DMS53 treated with DMSO at 0.1 percent for 48 hours (cell line): ENCODE data around the gene UQCR10.

ENCODE experiments used
- DNase-seq: peaks from one replicate; lab custom pipeline; 2025; ENCODE audit not compliant: unreplicated experiment; lab: John Stamatoyannopoulos, UW

UQCR10 gene

GRCh38 chr22:29767171-29768051 lies at the start of gene UQCR10:
Gene UQCR10 (plus strand): TSS chr22:29767369. CDS start chr22:29767399, 30 bp downstream.
- DNase-seq = peak; percentile 47

- DNase-seq = no peak
These were observed 49.4 kb upstream of the UQCR10 start for GRCh38 chr22:29717789-29718188.

- no peak for DNase-seq
These were observed 47.9 kb upstream of the UQCR10 start for GRCh38 chr22:29718949-29719898.

- DNase-seq = no peak
These were observed 47.1 kb upstream of the UQCR10 start, which contains the start of gene CABP7 for GRCh38 chr22:29719899-29720645. Gene CABP7 (plus strand): TSS chr22:29720003. CDS start chr22:29720425, 422 bp downstream.

GRCh38 chr22:29720811-29721323 lies 46.3 kb upstream of the UQCR10 start:
- DNase-seq = no peak

- no peak for DNase-seq
These were observed 45.0 kb upstream of the UQCR10 start for GRCh38 chr22:29722151-29722550.

- DNase-seq = no peak
These were observed 44.6 kb upstream of the UQCR10 start for GRCh38 chr22:29722587-29722986.

- no peak for DNase-seq
These were observed 43.4 kb upstream of the UQCR10 start for GRCh38 chr22:29723766-29724165.

GRCh38 chr22:29724843-29725242 lies 42.3 kb upstream of the UQCR10 start:
- DNase-seq = no peak

- DNase-seq = no peak
These were observed 41.1 kb upstream of the UQCR10 start for GRCh38 chr22:29726106-29726505.

- no peak for DNase-seq
These were observed 40.5 kb upstream of the UQCR10 start for GRCh38 chr22:29726512-29727130.

- DNase-seq = no peak
These were observed 40.0 kb upstream of the UQCR10 start for GRCh38 chr22:29727131-29727523.

- DNase-seq = no peak
These were observed 38.0 kb upstream of the UQCR10 start for GRCh38 chr22:29729161-29729560.

GRCh38 chr22:29731058-29731850 lies 35.9 kb upstream of the UQCR10 start:
- no peak for DNase-seq

- no peak for DNase-seq
These were observed 34.3 kb upstream of the UQCR10 start for GRCh38 chr22:29732883-29733282.

- no peak for DNase-seq
These were observed 33.6 kb upstream of the UQCR10 start for GRCh38 chr22:29733362-29734201.

GRCh38 chr22:29734406-29734805 lies 32.8 kb upstream of the UQCR10 start:
- DNase-seq = no peak

- no peak for DNase-seq
These were observed 32.3 kb upstream of the UQCR10 start for GRCh38 chr22:29734838-29735237.

- no peak for DNase-seq
These were observed 31.8 kb upstream of the UQCR10 start for GRCh38 chr22:29735416-29735815.
